ENCODE measurements around the gene CNGA1. TPM values are rescaled to one million over a fixed set of nuclear protein-coding genes. Genes with fewer than 3 reads are reported as not detected.
"Not testable (repeated sequence)": the region's sequence is repeated elsewhere in the genome, so short reads cannot be mapped to it uniquely, and the experiment has no call there.

The CNGA1 gene
- total RNA-seq, 2 experiments from 2014 or later, result 0.70 TPM; not detected in 1

GRCh38 chr4:47922436-47923260, 93.8 kb downstream of the CNGA1 start:
- CTCF ChIA-PET, result interaction anchor here (1.2 kb wide), 1 partner anchor 11 kb away, joined by 5 read pairs; no protein-coding TSS in a partner anchor
- intact Hi-C loops (cut with micrococcal nuclease), result not testable (repeated sequence)

GRCh38 chr4:47917163-47917562, 99.3 kb downstream of the CNGA1 start:
- H3K4me1 Mint-ChIP-seq (ENCODE audit: low read depth), result peaks cover 20% of the 10 kb centered on the region
- H3K4me3 Mint-ChIP-seq, H3K27me3 Mint-ChIP-seq, DNase-seq, POLR2A ChIA-PET, CTCF ChIA-PET, H3K27ac Mint-ChIP-seq: not testable (repeated sequence)
- peaks cover 16% of the 10 kb centered on the region for H3K9me3 Mint-ChIP-seq
- intact Hi-C loops (cut with micrococcal nuclease), result loop anchor here (10.0 kb wide), 1 partner anchor 358 kb away; no protein-coding TSS in a partner anchor
- peaks cover 11% of the 10 kb centered on the region for H3K36me3 Mint-ChIP-seq

More at GRCh38 chr4:47922436-47923260, 93.8 kb downstream of the CNGA1 start:
- POLR2A ChIA-PET; H3K4me3 Mint-ChIP-seq; DNase-seq; H3K36me3 Mint-ChIP-seq; H3K4me1 Mint-ChIP-seq (ENCODE audit: low read depth); H3K27ac Mint-ChIP-seq: not testable (repeated sequence)
- H3K27me3 Mint-ChIP-seq, result peaks cover 15% of the 10 kb centered on the region
- H3K9me3 Mint-ChIP-seq, result peaks cover 13% of the 10 kb centered on the region

- Mint-ChIP-seq H3K9me3 (peaks cover 16% of the 10 kb centered on the region), H3K36me3 (peaks cover 18% of the 10 kb centered on the region), H3K4me1 (ENCODE audit: low read depth) (peaks cover 29% of the 10 kb centered on the region), H3K27ac (no peak overlapping the region), H3K27me3 (peaks cover 2% of the 10 kb centered on the region), H3K4me3 (peak overlapping the region; percentile 97)
- ChIA-PET POLR2A (interaction anchor here (0.9 to 1.4 kb wide), 3 partner anchors 76 to 452 kb away, joined by 3 to 4 read pairs (median 4); partner anchors contain the start of gene COMMD8), CTCF (interaction anchor here (1.4 kb wide), 2 partner anchors 10 kb away, joined by 3 to 5 read pairs; no protein-coding TSS in a partner anchor)
- DNase-seq, result no peak
- intact Hi-C loops (cut with micrococcal nuclease), result loop anchor here (2.0 to 10.0 kb wide), 4 partner anchors 41 to 359 kb away; partner anchors contain the start of genes CNGA1 and NIPAL1
These were observed 101.1 kb downstream of the CNGA1 start for GRCh38 chr4:47915378-47915777.

- H3K36me3 Mint-ChIP-seq, result peaks cover 20% of the 10 kb centered on the region
- H3K27ac Mint-ChIP-seq, result peak overlapping the region; percentile 51
- CTCF ChIA-PET, result interaction anchor here (1.0 to 1.4 kb wide), 2 partner anchors 11 to 12 kb away, joined by 3 read pairs; no protein-coding TSS in a partner anchor
- H3K4me1 Mint-ChIP-seq (ENCODE audit: low read depth), result peaks cover 30% of the 10 kb centered on the region
- intact Hi-C loops (cut with micrococcal nuclease), result loop anchor here (1.0 to 10.0 kb wide), 10 partner anchors 40 to 452 kb away; partner anchors contain the start of genes ATP10D, CNGA1, COMMD8 and NIPAL1
- peaks cover 16% of the 10 kb centered on the region for H3K9me3 Mint-ChIP-seq
- DNase-seq, result no peak
- POLR2A ChIA-PET, result interaction anchor here (0.9 to 1.4 kb wide), 4 partner anchors 76 to 452 kb away, joined by 3 to 4 read pairs (median 4); partner anchors contain the start of gene COMMD8
- H3K4me3 Mint-ChIP-seq, result peak overlapping the region; percentile 97
- H3K27me3 Mint-ChIP-seq, result no peaks in the 10 kb centered on the region
These were observed 101.6 kb downstream of the CNGA1 start for GRCh38 chr4:47914926-47915237.

- CTCF ChIA-PET, result interaction anchor here (1.0 to 1.4 kb wide), 2 partner anchors 11 to 13 kb away, joined by 3 read pairs; no protein-coding TSS in a partner anchor
- peaks cover 20% of the 10 kb centered on the region for H3K36me3 Mint-ChIP-seq
These were observed 102.1 kb downstream of the CNGA1 start, which contains the start of gene NFXL1 for GRCh38 chr4:47914220-47914925. Gene NFXL1, minus strand, starts transcription at chr4:47914583. Its CDS starts 380 bp downstream, at chr4:47914203.

GRCh38 chr4:47913861-47914219, 102.6 kb downstream of the CNGA1 start:
- Mint-ChIP-seq H3K4me1 (ENCODE audit: low read depth) (peaks cover 35% of the 10 kb centered on the region), H3K36me3 (peaks cover 25% of the 10 kb centered on the region), H3K27ac (peak overlapping the region; percentile 93), H3K27me3 (no peaks in the 10 kb centered on the region), H3K4me3 (peak overlapping the region; percentile 97), H3K9me3 (peaks cover 15% of the 10 kb centered on the region)
- CTCF ChIA-PET, result interaction anchor here (1.0 to 1.4 kb wide), 2 partner anchors 12 to 13 kb away, joined by 3 read pairs; no protein-coding TSS in a partner anchor
- peak; percentile 48 for DNase-seq
- POLR2A ChIA-PET, result interaction anchor here (1.4 kb wide), 1 partner anchor 75 kb away, joined by 4 read pairs; no protein-coding TSS in a partner anchor
- intact Hi-C loops (cut with micrococcal nuclease), result loop anchor here (1.0 to 10.0 kb wide), 10 partner anchors 39 to 451 kb away; partner anchors contain the start of genes ATP10D, CNGA1, COMMD8 and NIPAL1

More at GRCh38 chr4:47914220-47914925, 102.1 kb downstream of the CNGA1 start, which contains the start of gene NFXL1:
- intact Hi-C loops (cut with micrococcal nuclease), result loop anchor here (1.0 to 10.0 kb wide), 10 partner anchors 40 to 451 kb away; partner anchors contain the start of genes ATP10D, CNGA1, COMMD8 and NIPAL1
- Mint-ChIP-seq H3K27ac (peak within 1 kb of the TSS; percentile 93), H3K27me3 (no peaks in the 10 kb centered on the region), H3K9me3 (peaks cover 16% of the 10 kb centered on the region), H3K4me3 (peak within 1 kb of the TSS; percentile 97), H3K4me1 (ENCODE audit: low read depth) (peaks cover 30% of the 10 kb centered on the region)
- POLR2A ChIA-PET, result interaction anchor here (0.9 to 1.4 kb wide), 4 partner anchors 75 to 451 kb away, joined by 3 to 4 read pairs (median 4); partner anchors contain the start of gene COMMD8
- peak; percentile 98 for DNase-seq

- DNase-seq, result no peak
- H3K36me3 Mint-ChIP-seq, result peaks cover 27% of the 10 kb centered on the region
- peak overlapping the region; percentile 93 for H3K27ac Mint-ChIP-seq
- POLR2A ChIA-PET, result no interaction called here
- peaks cover 35% of the 10 kb centered on the region for H3K4me1 Mint-ChIP-seq (ENCODE audit: low read depth)
- H3K27me3 Mint-ChIP-seq, result no peaks in the 10 kb centered on the region
- intact Hi-C loops (cut with micrococcal nuclease), result loop anchor here (5.0 to 10.0 kb wide), 4 partner anchors 124 to 426 kb away; partner anchors contain the start of gene ATP10D
- CTCF ChIA-PET, result no interaction called here
- peak overlapping the region; percentile 97 for H3K4me3 Mint-ChIP-seq
- H3K9me3 Mint-ChIP-seq, result peaks cover 10% of the 10 kb centered on the region
These were observed 103.2 kb downstream of the CNGA1 start for GRCh38 chr4:47913330-47913729.

- Mint-ChIP-seq H3K27ac (no peak overlapping the region), H3K27me3 (no peaks in the 10 kb centered on the region), H3K36me3 (peaks cover 29% of the 10 kb centered on the region), H3K4me3 (no peak overlapping the region), H3K4me1 (ENCODE audit: low read depth) (peaks cover 21% of the 10 kb centered on the region), H3K9me3 (no peaks in the 10 kb centered on the region)
- intact Hi-C loops (cut with micrococcal nuclease), result no loop called here
- ChIA-PET CTCF (interaction anchor here (1.1 kb wide), 1 partner anchor 26 kb away, joined by 3 read pairs; no protein-coding TSS in a partner anchor), POLR2A (no interaction called here)
- DNase-seq, result no peak
These were observed 109.3 kb downstream of the CNGA1 start for GRCh38 chr4:47907089-47907646.

- Mint-ChIP-seq H3K36me3 (peaks cover 34% of the 10 kb centered on the region), H3K4me1 (ENCODE audit: low read depth) (no peaks in the 10 kb centered on the region), H3K4me3 (no peak overlapping the region), H3K9me3 (no peaks in the 10 kb centered on the region), H3K27ac (no peak overlapping the region), H3K27me3 (no peaks in the 10 kb centered on the region)
- intact Hi-C loops (cut with micrococcal nuclease), result no loop called here
- no peak for DNase-seq
- POLR2A ChIA-PET, result no interaction called here
- CTCF ChIA-PET, result no interaction called here
These were observed 116.8 kb downstream of the CNGA1 start for GRCh38 chr4:47899639-47900038.

GRCh38 chr4:47891928-47892327, 124.6 kb downstream of the CNGA1 start:
- no peaks in the 10 kb centered on the region for H3K27me3 Mint-ChIP-seq
- H3K36me3 Mint-ChIP-seq, result peaks cover 51% of the 10 kb centered on the region
- no peak overlapping the region for H3K4me3 Mint-ChIP-seq
- no peak overlapping the region for H3K27ac Mint-ChIP-seq
- no peak for DNase-seq
- ChIA-PET CTCF (interaction anchor here (0.6 to 1.7 kb wide), 3 partner anchors 11 to 55 kb away, joined by 3 to 5 read pairs (median 3); no protein-coding TSS in a partner anchor), POLR2A (no interaction called here)
- H3K4me1 Mint-ChIP-seq (ENCODE audit: low read depth), result peaks cover 10% of the 10 kb centered on the region
- intact Hi-C loops (cut with micrococcal nuclease), result loop anchor here (2.0 kb wide), 1 partner anchor 17 kb away; no protein-coding TSS in a partner anchor
- H3K9me3 Mint-ChIP-seq, result no peaks in the 10 kb centered on the region
